Measurements from ENCODE around the gene TDRD6.

Gene TDRD6

DNA sequence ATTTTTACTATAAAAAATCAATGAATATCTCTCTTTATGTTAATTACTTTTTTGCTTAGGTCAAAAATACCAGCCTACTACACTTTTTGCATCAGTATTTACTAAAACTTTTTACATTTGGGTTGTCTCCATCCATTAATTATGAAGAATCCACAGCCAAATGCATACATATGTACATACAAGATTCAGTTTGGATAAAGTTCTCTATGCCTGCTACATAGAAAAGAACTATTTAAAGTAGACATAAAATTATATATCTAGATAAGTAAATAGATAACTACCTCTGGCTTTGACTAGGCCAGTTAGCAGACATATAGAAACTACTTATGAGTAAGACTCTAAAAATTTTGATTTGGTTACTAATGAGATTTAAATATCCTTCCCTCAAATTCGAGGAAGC, 12.3 kb downstream of the TDRD6 start:
- no peak for DNase-seq (ENCODE audit: extremely low read depth, insufficient read length)
- Histone ChIP-seq H3K4me3 (replicated peaks; ENCODE audit: low read depth, low read length) (no peak overlapping the region), H3K36me3 (ENCODE audit: control insufficient read depth, insufficient read depth, low read length) (no peaks in the 10 kb centered on the region), H3K27me3 (replicated peaks; ENCODE audit: control insufficient read depth, insufficient read depth, low read length) (no peaks in the 10 kb centered on the region)
- TF ChIP-seq CTCF (IDR thresholded peaks at IDR 0.05; ENCODE audit: insufficient read depth, low read length, poor library complexity, severe bottlenecking), result no peak

- Histone ChIP-seq H3K27me3 (replicated peaks; ENCODE audit: control insufficient read depth, insufficient read depth, low read length) (no peaks in the 10 kb centered on the region), H3K36me3 (ENCODE audit: control insufficient read depth, insufficient read depth, low read length) (no peaks in the 10 kb centered on the region), H3K4me3 (replicated peaks; ENCODE audit: low read depth, low read length) (no peak overlapping the region)
- DNase-seq (ENCODE audit: extremely low read depth, insufficient read length), result no peak
- TF ChIP-seq CTCF (IDR thresholded peaks at IDR 0.05; ENCODE audit: insufficient read depth, low read length, poor library complexity, severe bottlenecking), result no peak
These were observed 16.9 kb downstream of the TDRD6 start for GRCh38 chr6:46704562-46704961.

DNA sequence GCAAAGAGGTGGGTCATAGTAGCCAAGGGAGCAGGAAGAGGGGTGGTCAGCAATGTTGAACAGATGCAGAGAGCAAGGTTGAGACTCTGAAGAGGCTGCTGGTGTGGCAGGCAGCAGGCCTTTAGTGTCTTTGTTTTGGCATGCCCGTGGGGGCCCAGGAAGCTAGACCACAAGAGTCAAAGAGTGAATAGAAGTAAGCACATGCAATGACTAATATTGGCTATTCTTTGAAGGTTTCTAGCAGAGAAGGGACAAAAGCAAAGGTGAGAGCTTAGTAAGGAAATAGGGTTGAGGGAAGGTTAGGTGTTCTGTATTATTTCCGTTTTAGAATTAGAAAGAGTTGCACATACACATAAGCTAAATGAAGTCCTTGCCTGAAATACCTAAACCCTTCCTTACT, 18.8 kb downstream of the TDRD6 start:
- no peak for DNase-seq (ENCODE audit: extremely low read depth, insufficient read length)
- Histone ChIP-seq H3K4me3 (replicated peaks; ENCODE audit: low read depth, low read length) (no peak overlapping the region), H3K36me3 (ENCODE audit: control insufficient read depth, insufficient read depth, low read length) (no peaks in the 10 kb centered on the region), H3K27me3 (replicated peaks; ENCODE audit: control insufficient read depth, insufficient read depth, low read length) (no peaks in the 10 kb centered on the region)
- TF ChIP-seq CTCF (IDR thresholded peaks at IDR 0.05; ENCODE audit: insufficient read depth, low read length, poor library complexity, severe bottlenecking), result no peak

- no peak for TF ChIP-seq CTCF (IDR thresholded peaks at IDR 0.05; ENCODE audit: insufficient read depth, low read length, poor library complexity, severe bottlenecking)
- H3K36me3 ChIP-seq (ENCODE audit: control insufficient read depth, insufficient read depth, low read length), result no peaks in the 10 kb centered on the region
- DNase-seq (ENCODE audit: extremely low read depth, insufficient read length), result no peak
- H3K4me3 ChIP-seq (replicated peaks; ENCODE audit: low read depth, low read length), result no peak overlapping the region
- H3K27me3 ChIP-seq (replicated peaks; ENCODE audit: control insufficient read depth, insufficient read depth, low read length), result no peaks in the 10 kb centered on the region
These were observed 23.8 kb downstream of the TDRD6 start for GRCh38 chr6:46711491-46711890.

GRCh38 chr6:46715141-46715540, 27.5 kb downstream of the TDRD6 start:
- no peaks in the 10 kb centered on the region for H3K27me3 ChIP-seq (replicated peaks; ENCODE audit: control insufficient read depth, insufficient read depth, low read length)
- no peak overlapping the region for H3K4me3 ChIP-seq (replicated peaks; ENCODE audit: low read depth, low read length)
- DNase-seq (ENCODE audit: extremely low read depth, insufficient read length), result no peak
- TF ChIP-seq CTCF (IDR thresholded peaks at IDR 0.05; ENCODE audit: insufficient read depth, low read length, poor library complexity, severe bottlenecking), result no peak
- no peaks in the 10 kb centered on the region for H3K36me3 ChIP-seq (ENCODE audit: control insufficient read depth, insufficient read depth, low read length)

- Histone ChIP-seq H3K36me3 (ENCODE audit: control insufficient read depth, insufficient read depth, low read length) (no peaks in the 10 kb centered on the region), H3K4me3 (replicated peaks; ENCODE audit: low read depth, low read length) (no peak overlapping the region), H3K27me3 (replicated peaks; ENCODE audit: control insufficient read depth, insufficient read depth, low read length) (no peaks in the 10 kb centered on the region)
- DNase-seq (ENCODE audit: extremely low read depth, insufficient read length), result no peak
- TF ChIP-seq CTCF (IDR thresholded peaks at IDR 0.05; ENCODE audit: insufficient read depth, low read length, poor library complexity, severe bottlenecking), result no peak
These were observed 31.4 kb downstream of the TDRD6 start for GRCh38 chr6:46719099-46719498.
